Measurements from ENCODE around the gene RTKN. TPM values are rescaled to one million over a fixed set of nuclear protein-coding genes. Genes with fewer than 3 reads are reported as not detected.

The RTKN gene
- polyA plus RNA-seq, 1 donor from 2014 or later: 4.9 TPM

- H3K9ac ChIP-seq (ENCODE audit: low read length): no peak overlapping the region
- H4K20me1 ChIP-seq (ENCODE audit: insufficient read depth): no peaks in the 10 kb centered on the region
- no peaks in the 10 kb centered on the region for H3K9me3 ChIP-seq (ENCODE audit: low read length)
- H3K27ac ChIP-seq (ENCODE audit: low read length): no peak overlapping the region
- no peaks in the 10 kb centered on the region for H3F3A ChIP-seq (ENCODE audit: insufficient read depth, low read length, poor library complexity, severe bottlenecking)
- no peak overlapping the region for H3K4me3 ChIP-seq (ENCODE audit: low read length)
- H2AFZ ChIP-seq (ENCODE audit: low read depth, low read length): no peak overlapping the region
- peaks cover 11% of the 10 kb centered on the region for H3K27me3 ChIP-seq (ENCODE audit: insufficient read depth, low read depth, low read length)
- no peaks in the 10 kb centered on the region for H3K79me2 ChIP-seq (replicated peaks; ENCODE audit: insufficient read depth, low read length)
- no peak overlapping the region for H3K4me2 ChIP-seq (ENCODE audit: low read length)
- no peaks in the 10 kb centered on the region for H3K36me3 ChIP-seq (ENCODE audit: insufficient read depth, low read length)
- H3K9me2 ChIP-seq (ENCODE audit: insufficient read depth, low read length): no peaks in the 10 kb centered on the region
- no peak for TF ChIP-seq EP300 (conservative IDR thresholded peaks at IDR 0.05; ENCODE audit: poor library complexity, severe bottlenecking)
- no peak for TF ChIP-seq SMC3 (conservative IDR thresholded peaks at IDR 0.05; ENCODE audit: poor library complexity)
These were observed 5.5 kb downstream of the RTKN start for GRCh38 chr2:74436111-74436805.

- no peaks in the 10 kb centered on the region for H3K9me2 ChIP-seq (ENCODE audit: insufficient read depth, low read length)
- no peaks in the 10 kb centered on the region for H3K27me3 ChIP-seq (ENCODE audit: insufficient read depth, low read depth, low read length)
- no peaks in the 10 kb centered on the region for H3K79me2 ChIP-seq (replicated peaks; ENCODE audit: insufficient read depth, low read length)
- no peaks in the 10 kb centered on the region for H4K20me1 ChIP-seq (ENCODE audit: insufficient read depth)
- H3K36me3 ChIP-seq (ENCODE audit: insufficient read depth, low read length): no peaks in the 10 kb centered on the region
- H3F3A ChIP-seq (ENCODE audit: insufficient read depth, low read length, poor library complexity, severe bottlenecking): no peaks in the 10 kb centered on the region
- no peak overlapping the region for H2AFZ ChIP-seq (ENCODE audit: low read depth, low read length)
- H3K9ac ChIP-seq (ENCODE audit: low read length): no peak overlapping the region
- no peak for TF ChIP-seq SMC3 (conservative IDR thresholded peaks at IDR 0.05; ENCODE audit: poor library complexity)
- no peak for TF ChIP-seq REST (IDR thresholded peaks at IDR 0.05; ENCODE audit: borderline replicate concordance)
- no peak for TF ChIP-seq POLR2AphosphoS5 (IDR thresholded peaks at IDR 0.05)
- no peak for TF ChIP-seq RAD21 (conservative IDR thresholded peaks at IDR 0.05)
- TF ChIP-seq EZH2 (IDR thresholded peaks at IDR 0.05; ENCODE audit: borderline replicate concordance, insufficient read depth, low read length, poor library complexity, severe bottlenecking): no peak
- TF ChIP-seq MXI1 (conservative IDR thresholded peaks at IDR 0.05; ENCODE audit: poor library complexity, severe bottlenecking): no peak
- TF ChIP-seq TAF1 (IDR thresholded peaks at IDR 0.05; ENCODE audit: low read depth): no peak
- TF ChIP-seq EP300 (conservative IDR thresholded peaks at IDR 0.05; ENCODE audit: poor library complexity, severe bottlenecking): no peak
- TF ChIP-seq CTCF (IDR thresholded peaks at IDR 0.05; ENCODE audit: poor library complexity, severe bottlenecking): no peak
- no peaks in the 10 kb centered on the region for H3K9me3 ChIP-seq (ENCODE audit: low read length)
- no peak overlapping the region for H3K4me2 ChIP-seq (ENCODE audit: low read length)
- no peak overlapping the region for H3K4me3 ChIP-seq (ENCODE audit: low read length)
- H3K27ac ChIP-seq (ENCODE audit: low read length): no peak overlapping the region
These were observed 11.2 kb downstream of the RTKN start for GRCh38 chr2:74430502-74430901.
